Osteoblast (primary cell): ENCODE data around the gene SAG. TPM values are rescaled to one million over a fixed set of nuclear protein-coding genes. Genes with fewer than 3 reads are reported as not detected.

Source experiments
- DNase-seq: peaks from one replicate; pipeline ENCODE4 v3.0.0; 2011; ENCODE audit warnings: low spot score, mixed read lengths; ENCODE audit not compliant: insufficient read length; ENCODE audit errors: missing footprints
- H2AFZ ChIP-seq: 2 replicates; pipeline ENCODE4 v1.6.0; 2011; ENCODE audit warnings: mild to moderate bottlenecking, low read length
- H3K27ac ChIP-seq: 2 replicates; pipeline ENCODE4 v1.5.1; 2011; ENCODE audit warnings: mild to moderate bottlenecking, low read depth, low read length, moderate library complexity
- H3K27me3 ChIP-seq: 2 replicates; pipeline ENCODE4 v1.6.0; 2012; ENCODE audit warnings: mild to moderate bottlenecking, control low read depth, inconsistent platforms, low read length, moderate library complexity; ENCODE audit not compliant: insufficient read depth
- H3K36me3 ChIP-seq: 2 replicates; pipeline ENCODE4 v1.5.1; 2011; ENCODE audit warnings: mild to moderate bottlenecking, low read length, control low read depth, moderate library complexity; ENCODE audit not compliant: insufficient read depth
- H3K4me1 ChIP-seq: 2 replicates; pipeline ENCODE4 v1.5.1; 2011; ENCODE audit warnings: mild to moderate bottlenecking, low read length, control low read depth, moderate library complexity; ENCODE audit not compliant: insufficient read depth
- H3K4me2 ChIP-seq: 2 replicates; pipeline ENCODE4 v1.6.0; 2011; ENCODE audit warnings: mild to moderate bottlenecking, low read length; ENCODE audit not compliant: insufficient read depth
- H3K4me3 ChIP-seq: fragments of 200-600 bp; sonication (generic); 3 replicates; pipeline ENCODE4 v1.5.1; 2012; ENCODE audit warnings: mild to moderate bottlenecking, low read length, inconsistent platforms; ENCODE audit not compliant: insufficient read depth
- H3K79me2 ChIP-seq: 2 replicates; pipeline ENCODE4 v1.6.0; 2012; ENCODE audit warnings: mild to moderate bottlenecking, low read length, control low read depth, inconsistent platforms; ENCODE audit not compliant: insufficient read depth
- H3K9me3 ChIP-seq: 2 replicates; pipeline ENCODE4 v1.5.1; 2011; ENCODE audit warnings: low read depth, low read length, control low read depth
- H4K20me1 ChIP-seq: 2 replicates; pipeline ENCODE4 v1.6.0; 2012; ENCODE audit warnings: mild to moderate bottlenecking, low read length, control low read depth; ENCODE audit not compliant: insufficient read depth
- total RNA-seq: library from RNA; depleted of rRNA; stranded (reverse); fragments of >200 nt; gene quantifications from 2 replicates; pipeline ENCODE4 v1.2.3, GENCODE V29; 2012
- TF ChIP-seq, protein P1 (sequence below): IDR thresholded peaks from 2 replicates; pipeline ENCODE4 v1.5.1; 2011; ENCODE audit warnings: mild to moderate bottlenecking, low read depth, low read length, moderate library complexity; ENCODE audit errors: extremely low read depth

Gene SAG
- total RNA-seq, 1 donor, result not detected

DNA sequence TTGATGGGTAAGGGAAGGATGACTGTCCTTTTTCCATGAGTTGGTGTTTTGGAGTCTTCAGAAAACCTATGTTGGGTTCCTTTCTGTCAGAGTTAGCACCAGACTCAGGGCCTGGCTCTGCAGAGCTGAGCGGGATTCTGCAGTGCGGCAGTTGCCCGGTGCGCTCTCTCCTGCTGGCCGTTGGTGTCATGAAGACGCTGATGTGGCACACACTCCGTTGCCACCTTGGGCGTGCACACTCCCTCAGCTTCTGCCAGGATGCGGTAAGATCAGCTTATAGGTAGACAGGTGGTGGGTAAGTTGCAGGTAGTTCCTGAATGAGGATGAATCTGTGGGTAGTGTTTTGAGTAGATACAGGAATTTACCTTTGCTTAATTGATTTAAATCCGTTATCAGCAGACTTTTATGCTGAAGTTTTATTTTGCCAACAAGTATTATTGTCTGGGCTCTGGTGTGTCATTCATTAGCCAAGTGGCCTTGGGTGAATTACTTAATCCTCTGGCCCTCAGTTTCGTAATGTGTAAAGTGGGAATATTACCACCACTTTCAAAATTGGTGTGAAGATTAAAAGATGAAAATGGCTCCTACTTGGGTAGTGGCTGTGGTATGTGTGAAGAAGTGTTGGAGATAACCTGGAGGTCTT, 73.5 kb downstream of the SAG start:
- TF ChIP-seq, protein P1, sequence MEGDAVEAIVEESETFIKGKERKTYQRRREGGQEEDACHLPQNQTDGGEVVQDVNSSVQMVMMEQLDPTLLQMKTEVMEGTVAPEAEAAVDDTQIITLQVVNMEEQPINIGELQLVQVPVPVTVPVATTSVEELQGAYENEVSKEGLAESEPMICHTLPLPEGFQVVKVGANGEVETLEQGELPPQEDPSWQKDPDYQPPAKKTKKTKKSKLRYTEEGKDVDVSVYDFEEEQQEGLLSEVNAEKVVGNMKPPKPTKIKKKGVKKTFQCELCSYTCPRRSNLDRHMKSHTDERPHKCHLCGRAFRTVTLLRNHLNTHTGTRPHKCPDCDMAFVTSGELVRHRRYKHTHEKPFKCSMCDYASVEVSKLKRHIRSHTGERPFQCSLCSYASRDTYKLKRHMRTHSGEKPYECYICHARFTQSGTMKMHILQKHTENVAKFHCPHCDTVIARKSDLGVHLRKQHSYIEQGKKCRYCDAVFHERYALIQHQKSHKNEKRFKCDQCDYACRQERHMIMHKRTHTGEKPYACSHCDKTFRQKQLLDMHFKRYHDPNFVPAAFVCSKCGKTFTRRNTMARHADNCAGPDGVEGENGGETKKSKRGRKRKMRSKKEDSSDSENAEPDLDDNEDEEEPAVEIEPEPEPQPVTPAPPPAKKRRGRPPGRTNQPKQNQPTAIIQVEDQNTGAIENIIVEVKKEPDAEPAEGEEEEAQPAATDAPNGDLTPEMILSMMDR, result no peak
- no peaks in the 10 kb centered on the region for H3K4me1 ChIP-seq
- peaks cover 27% of the 10 kb centered on the region for H4K20me1 ChIP-seq
- DNase-seq, result no peak
- no peak overlapping the region for H3K4me3 ChIP-seq
- H3K79me2 ChIP-seq, result peaks cover 4% of the 10 kb centered on the region
- H3K27ac ChIP-seq, result no peak overlapping the region
- no peaks in the 10 kb centered on the region for H3K9me3 ChIP-seq
- H2AFZ ChIP-seq, result no peak overlapping the region
- H3K4me2 ChIP-seq, result no peak overlapping the region
- no peaks in the 10 kb centered on the region for H3K27me3 ChIP-seq
- H3K36me3 ChIP-seq, result no peaks in the 10 kb centered on the region

DNA sequence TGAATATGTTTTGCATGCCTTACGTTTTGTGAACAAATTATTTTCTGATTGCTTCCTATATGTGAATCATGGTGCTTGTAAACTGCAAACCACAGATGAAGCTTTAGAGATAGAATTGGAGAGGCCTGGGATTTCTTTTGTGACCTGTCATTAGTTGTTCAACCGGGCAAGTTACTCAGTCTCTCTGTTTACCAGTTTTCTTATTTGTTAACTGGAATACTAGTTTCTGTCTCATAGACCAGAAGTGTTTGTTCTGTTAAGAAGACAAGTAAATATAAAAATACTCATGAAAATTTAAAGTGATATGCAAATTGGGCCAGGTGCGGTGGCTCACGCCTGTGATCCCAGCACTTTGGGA, 74.0 kb downstream of the SAG start:
- H3K79me2 ChIP-seq, result peaks cover 4% of the 10 kb centered on the region

DNA sequence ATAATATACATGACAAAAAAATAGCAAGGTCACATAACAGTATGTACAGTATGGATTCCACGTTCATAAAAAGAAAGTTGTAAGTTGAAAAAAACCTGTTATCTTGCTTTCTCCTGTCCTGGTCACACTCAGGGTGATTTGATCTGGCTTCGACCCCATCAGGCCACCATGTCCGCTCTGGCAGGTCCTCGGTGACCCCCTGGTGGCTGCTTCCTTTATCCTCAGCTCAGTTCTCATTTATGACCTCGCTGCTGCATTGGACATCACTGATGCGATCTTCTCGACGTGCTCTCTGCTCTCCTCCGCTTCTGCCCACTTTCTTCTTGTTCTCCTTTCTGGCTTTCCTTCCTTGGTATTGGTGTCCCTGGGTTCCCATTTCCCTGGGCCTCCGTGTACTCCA, 76.4 kb downstream of the SAG start:
- Histone ChIP-seq H3K9me3 (no peaks in the 10 kb centered on the region), H3K79me2 (peaks cover 4% of the 10 kb centered on the region), H3K27ac (no peak overlapping the region), H4K20me1 (peaks cover 32% of the 10 kb centered on the region), H3K4me3 (no peak overlapping the region), H3K36me3 (no peaks in the 10 kb centered on the region), H2AFZ (no peak overlapping the region), H3K27me3 (no peaks in the 10 kb centered on the region), H3K4me1 (peaks cover 21% of the 10 kb centered on the region), H3K4me2 (no peak overlapping the region)
- TF ChIP-seq, protein P1, result no peak
- DNase-seq, result no peak

More for the DNA sequence above, 74.0 kb downstream of the SAG start:
- Histone ChIP-seq H2AFZ (no peak overlapping the region), H3K27me3 (no peaks in the 10 kb centered on the region), H3K4me3 (no peak overlapping the region), H3K9me3 (no peaks in the 10 kb centered on the region), H3K4me2 (no peak overlapping the region), H3K27ac (no peak overlapping the region), H3K4me1 (peaks cover 4% of the 10 kb centered on the region), H3K36me3 (no peaks in the 10 kb centered on the region), H4K20me1 (peaks cover 27% of the 10 kb centered on the region)
- TF ChIP-seq, protein P1, result no peak
- no peak for DNase-seq

DNA sequence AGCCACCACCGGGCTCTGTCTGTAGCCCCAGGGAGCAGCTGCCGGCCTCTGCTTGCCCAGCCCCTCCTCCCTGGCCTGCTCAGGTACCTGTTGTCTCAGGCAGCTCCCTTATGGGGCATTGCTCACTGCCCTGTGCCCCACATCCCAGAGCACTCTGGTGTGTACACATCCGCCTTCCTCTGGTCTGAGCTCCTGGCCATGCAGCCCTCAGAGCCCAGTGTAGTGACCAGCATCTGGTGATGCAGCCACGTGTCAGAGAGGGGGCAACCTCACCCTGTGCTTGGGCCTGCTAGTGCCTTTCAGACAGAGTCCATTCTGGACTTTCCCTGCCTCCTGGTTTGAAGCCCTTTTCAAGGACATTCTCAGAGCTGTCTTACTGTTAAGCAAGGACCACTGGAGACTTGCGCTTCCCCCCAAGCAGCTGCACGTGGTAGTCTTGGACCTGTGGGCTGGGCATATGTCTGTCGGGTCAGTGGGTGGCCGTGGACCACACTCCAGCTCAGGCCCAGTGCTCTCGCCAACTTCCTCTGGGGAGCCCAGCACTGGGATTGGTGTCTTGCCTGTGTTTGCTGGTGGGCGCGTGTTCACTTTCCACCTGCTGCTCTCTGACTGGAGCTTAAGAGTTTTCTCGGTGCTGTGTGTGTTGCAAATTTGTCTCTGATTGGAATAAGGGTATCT, 77.3 kb downstream of the SAG start:
- Histone ChIP-seq H3K79me2 (peaks cover 4% of the 10 kb centered on the region), H3K27ac (no peak overlapping the region), H3K9me3 (no peaks in the 10 kb centered on the region), H3K4me3 (no peak overlapping the region), H3K36me3 (no peaks in the 10 kb centered on the region), H4K20me1 (peaks cover 30% of the 10 kb centered on the region), H3K4me1 (peaks cover 21% of the 10 kb centered on the region), H3K27me3 (no peaks in the 10 kb centered on the region), H2AFZ (no peak overlapping the region), H3K4me2 (no peak overlapping the region)
- TF ChIP-seq, protein P1, result no peak
- DNase-seq, result no peak
